HG02852 (cell line): ENCODE results near the gene PRLHR.
"Not testable (repeated sequence)": the region's sequence is repeated elsewhere in the genome, so short reads cannot be mapped to it uniquely, and the experiment has no call there.

Experiments used
- ATAC-seq: cut with Tn5 transposase; IDR thresholded peaks from one replicate; pipeline ENCODE4 v1.9.1; 2021; ENCODE audit warnings: mild to moderate bottlenecking, moderate library complexity; ENCODE audit not compliant: unreplicated experiment

The PRLHR gene

DNA sequence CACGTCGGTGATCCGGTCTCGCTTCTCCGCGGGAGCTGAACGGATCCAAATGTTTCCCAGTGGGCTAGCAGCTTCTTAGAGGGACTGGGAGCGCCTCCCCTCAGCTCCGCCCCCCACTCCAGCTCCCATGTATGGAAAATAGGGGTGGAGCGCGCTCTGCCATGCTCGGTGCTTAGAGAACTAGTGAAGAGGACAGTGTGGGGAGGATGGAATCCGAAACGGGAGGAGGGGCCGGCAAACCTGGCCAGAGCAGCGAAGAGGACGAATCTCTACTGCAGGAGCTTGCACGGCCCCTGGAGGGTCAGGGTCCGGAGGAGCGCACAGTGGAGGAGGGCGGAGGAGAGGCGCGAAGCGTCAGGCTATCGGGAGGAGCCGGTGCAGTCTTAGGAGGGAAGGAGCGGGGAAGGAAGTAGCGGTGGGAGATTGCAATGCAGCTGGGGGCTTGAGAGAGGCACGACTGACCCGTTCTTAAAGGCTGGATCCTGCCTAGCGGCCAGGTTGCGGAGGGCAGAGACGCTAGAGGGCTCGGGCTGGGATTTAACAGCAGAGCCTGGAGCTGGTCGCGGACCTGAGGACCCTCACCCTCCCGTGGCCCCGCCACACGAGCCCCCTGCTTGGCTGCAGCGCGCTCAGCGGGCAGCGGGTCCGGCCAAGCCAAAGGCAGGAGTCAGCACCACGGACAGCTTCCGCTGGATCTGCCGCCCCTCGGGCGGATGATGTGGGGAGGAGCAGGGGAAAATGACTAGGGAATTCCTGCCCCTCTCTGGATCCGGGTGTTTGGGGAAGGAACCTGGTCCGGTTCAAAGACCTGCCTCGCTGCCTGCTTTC lies at the start of gene PRLHR:
TSS of gene PRLHR (minus strand) at position 51 of the 828 bp plus-strand sequence. CDS start 404 bp downstream, outside the sequence.
- ATAC-seq, result no peak

DNA sequence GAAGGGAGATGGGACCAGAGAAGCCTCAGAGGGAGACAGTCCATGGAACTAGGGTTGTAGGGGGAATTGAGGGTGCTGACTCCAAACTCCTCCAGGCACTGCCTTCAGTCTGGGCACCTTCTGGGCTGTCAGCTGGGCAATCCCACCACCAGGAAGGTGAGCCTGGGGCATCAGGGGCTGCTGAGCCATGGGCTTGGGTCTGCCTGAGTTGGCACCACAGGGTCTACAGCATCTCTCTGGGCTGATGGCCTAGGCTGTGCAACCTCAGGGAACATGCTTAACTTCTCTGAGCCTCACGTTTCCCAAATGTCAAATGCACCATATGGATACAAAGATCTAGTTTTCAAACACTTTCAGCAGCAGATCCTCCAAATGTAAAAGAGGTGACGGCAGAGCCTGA lies 46.8 kb upstream of the PRLHR start:
- ATAC-seq, result no peak

DNA sequence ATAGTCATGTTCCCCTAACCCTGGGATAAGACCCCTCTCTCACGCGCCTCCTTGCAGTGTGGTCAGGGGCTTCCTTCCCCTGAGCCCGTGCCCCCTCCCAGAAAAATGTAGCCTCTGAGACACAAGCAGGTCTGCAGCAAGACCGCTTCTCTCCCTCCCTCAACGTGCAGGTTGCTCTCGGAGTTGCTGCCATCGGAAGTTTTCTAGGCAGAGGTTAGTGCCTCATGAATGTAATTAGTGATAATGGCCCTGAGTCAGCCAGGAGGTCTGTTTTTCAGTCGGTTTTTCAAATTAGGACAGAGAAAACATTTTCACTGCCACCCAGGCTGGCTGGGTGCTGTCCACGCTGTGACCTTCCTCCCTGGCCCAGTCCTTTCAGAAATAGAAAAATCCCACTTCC lies 43.2 kb upstream of the PRLHR start:
- no peak for ATAC-seq

DNA sequence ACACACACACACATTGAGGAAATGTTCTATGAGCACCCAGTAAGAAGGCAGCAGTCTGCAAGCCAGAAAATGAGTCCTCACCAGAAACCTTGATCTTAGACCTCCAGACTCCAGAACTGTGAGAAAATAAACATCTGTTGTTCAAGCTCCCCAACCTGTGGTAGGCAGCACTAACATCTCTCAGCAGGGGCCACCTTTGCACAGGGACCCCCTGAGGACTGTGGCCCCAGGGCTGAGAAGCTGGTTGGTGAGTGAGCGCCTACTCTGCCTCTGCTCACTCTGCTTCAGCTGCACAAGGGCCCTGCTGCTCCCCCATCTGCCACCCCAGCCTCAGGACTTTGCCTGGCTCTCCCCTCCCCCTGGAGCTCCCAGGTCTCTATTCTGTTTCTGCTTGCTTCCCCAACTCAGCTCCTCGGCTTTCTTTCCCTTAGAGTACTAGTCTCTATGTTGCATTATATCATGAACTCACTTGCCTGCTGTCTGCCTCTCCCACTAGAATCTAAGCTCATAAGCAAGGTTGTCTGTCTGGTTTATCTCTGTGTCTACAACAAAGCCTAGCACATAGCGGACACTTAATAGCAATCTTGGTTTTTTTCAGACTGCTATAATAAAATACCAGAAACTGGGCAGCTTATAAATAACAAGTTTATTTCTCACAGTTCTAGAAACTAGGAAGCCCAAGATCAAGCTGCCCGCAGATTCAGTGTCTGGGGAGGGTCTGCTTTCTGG lies 40.4 kb upstream of the PRLHR start:
- ATAC-seq, result no peak

DNA sequence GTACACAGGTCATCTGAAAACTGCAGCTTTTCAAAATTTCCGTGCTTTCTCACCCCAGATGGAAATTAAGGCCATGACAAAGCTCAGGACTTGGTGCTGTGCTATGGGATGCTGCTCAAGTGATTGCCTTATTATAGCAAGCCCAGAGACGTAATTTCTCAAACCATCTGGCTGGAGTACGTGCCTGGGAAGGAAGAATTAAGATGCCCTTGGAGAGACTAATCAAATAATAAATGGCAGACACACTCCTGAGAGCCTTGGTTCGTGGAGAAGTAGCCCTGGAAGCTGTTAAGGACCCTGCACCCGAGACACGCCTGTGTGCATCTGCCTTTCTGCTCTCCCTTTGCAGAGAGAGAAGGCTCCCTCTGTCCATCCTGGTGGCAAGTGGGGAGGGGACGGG lies 38.3 kb upstream of the PRLHR start:
- ATAC-seq, result no peak

DNA sequence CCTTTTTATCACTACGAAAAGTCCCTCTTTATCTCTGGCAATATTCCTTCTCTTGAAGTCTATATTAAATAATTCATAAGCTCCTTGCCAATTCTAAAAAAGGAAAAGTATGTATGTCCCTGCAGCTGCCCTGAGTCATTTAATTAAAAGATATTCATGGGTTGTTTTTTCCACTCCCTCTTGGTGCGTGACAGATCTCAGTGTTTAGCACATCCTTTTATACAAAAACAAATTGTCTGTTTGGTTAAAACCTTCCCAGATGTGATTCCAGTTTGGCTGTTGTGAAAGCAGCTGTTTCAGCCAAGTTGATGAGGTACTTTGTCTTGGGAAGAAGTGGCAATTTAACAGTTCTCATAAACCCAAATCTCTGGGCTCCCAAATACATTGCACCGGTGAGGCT lies 33.8 kb upstream of the PRLHR start:
- ATAC-seq, result no peak

DNA sequence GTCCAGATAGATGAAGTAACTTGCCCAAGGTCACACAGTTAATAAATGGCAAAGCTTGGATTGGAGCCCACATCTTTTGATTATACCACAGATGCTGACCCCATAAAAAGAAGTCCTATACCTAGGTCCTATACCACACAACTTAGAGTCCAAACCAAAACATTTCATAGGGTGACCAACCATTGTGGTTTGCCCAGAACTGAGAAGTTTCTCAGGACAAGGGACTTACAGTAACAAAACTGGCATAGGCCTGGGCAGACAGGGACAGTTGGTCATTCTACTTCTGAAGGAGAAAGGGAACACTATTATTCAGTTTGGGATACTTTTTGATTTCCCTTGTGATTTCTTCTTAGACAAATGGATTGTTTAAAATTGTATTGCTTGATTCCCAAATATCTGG lies 32.9 kb upstream of the PRLHR start:
- no peak for ATAC-seq

DNA sequence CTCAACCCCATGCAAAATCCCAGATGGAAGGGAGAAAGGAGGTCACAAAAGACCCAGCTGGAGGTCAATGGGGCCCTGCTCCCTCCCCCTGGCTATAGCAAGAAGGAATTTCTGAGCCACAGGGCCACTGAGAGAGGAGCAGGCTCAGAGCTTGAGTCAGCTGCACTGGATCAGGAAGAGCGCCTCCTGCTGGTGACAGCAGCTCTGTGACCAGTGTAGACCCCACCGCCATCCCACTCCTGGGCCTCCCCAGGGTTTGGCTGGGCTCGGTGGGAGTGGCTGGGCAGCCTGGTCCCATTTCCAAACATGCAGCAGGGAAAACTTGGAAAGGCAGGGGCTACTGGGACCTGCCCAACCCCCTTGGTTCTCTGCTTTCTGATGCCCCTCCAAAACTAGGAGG lies 31.5 kb upstream of the PRLHR start:
- ATAC-seq, result no peak

DNA sequence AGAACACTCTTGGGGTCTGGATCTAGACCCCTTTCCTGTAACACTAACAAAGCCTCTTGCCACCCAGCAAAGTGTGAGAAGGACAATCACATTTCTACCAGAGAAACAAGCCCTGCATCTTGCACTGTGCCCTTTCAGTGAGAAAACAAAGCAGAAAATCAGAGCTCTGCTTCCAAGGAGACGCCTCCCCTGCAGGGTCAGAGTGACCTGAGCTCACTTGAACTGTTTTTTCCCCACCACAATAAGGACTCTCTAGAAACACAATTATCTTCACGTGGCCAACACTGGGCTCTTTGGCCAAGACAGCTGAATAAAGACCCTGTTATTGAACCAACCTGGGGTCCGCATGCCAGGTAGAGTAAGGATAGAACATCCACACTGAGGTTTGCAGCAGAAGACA lies 30.1 kb upstream of the PRLHR start:
- ATAC-seq, result no peak

DNA sequence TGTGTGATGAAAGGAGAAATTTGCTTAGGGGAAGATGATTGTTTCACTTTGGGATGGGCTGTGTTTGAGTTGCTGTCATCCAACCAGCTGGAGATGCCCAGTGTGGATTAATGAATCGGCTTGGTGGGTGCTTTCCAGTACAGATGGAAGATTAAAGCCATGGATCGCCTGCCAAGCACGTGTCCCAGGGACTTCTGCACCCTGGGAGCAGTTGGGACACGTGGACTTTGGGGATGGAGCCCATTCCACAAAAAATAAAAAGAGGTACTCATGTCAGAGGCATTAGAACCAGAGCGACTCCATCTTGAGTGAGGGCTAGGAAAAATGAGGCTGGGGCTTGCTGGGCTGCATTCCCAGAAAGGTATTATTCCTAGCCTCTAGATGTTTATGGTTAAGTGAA lies 29.3 kb upstream of the PRLHR start:
- ATAC-seq, result no peak

DNA sequence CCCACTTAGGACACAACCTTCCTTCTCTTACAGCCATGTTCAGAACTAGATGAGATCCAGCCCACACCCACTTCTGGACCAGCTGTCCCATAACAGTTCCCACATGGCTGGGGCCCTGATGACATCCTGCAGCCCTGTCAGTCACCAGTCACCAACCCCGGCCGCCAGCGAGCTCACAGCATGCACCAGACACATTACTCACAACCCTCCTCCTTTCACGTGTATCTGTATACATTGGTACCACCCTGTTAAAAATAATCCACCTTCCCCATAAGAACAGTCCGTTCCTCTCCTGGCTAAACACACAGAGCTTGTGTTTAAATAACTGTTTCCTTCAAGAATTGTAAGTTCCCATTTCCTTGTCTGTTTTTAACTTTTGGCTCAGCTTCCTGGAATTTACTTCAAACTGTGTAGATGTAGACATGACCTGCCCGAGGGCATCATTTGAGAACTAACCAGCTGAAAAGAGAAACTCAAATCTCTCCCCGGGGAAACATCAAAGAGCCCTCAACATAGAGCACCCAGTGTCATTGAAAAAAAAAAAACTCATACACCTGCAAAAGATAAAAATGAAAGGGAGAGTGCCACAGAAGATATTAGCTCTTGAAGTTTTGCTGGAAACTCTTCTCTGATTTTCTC lies 26.0 kb upstream of the PRLHR start:
- ATAC-seq, result no peak

DNA sequence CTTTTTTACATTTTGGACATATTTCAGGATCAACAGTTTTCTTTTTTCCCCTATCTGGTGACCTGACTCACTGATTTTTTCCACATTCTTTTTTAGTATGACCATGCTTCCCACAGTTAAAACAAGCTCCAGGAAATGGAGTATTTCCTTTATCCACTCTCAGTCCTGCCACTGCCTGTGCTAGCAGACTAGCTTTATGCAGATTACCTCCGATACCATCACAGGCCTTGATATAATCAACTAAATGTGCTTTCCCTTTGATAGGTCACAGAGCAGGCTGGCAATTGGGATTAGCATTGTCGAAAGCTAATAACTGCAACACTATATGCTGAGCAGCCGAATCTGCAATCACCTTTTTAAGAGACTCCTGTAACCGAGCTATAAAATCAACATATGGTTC lies 18.4 kb upstream of the PRLHR start:
- ATAC-seq, result not testable (repeated sequence)

DNA sequence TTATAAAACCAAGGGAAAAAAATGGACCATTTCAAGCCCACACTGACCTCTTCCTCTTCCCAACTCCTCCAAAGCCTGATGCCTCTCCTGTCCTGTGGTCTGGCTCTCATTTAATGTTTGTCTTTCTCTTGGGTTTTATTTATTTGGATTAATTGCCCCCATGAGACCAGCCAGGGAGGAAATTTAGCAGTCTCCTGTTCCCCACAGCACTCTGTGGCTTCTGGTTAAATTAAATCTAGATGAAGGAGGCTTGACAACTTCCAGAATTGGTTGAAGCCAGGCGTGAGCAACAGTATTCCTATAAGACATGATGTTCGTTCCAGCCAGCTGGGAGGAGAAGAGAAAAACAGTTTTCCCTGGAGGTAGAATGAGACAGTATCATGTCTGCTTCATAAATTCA lies 15.1 kb upstream of the PRLHR start:
- no peak for ATAC-seq

DNA sequence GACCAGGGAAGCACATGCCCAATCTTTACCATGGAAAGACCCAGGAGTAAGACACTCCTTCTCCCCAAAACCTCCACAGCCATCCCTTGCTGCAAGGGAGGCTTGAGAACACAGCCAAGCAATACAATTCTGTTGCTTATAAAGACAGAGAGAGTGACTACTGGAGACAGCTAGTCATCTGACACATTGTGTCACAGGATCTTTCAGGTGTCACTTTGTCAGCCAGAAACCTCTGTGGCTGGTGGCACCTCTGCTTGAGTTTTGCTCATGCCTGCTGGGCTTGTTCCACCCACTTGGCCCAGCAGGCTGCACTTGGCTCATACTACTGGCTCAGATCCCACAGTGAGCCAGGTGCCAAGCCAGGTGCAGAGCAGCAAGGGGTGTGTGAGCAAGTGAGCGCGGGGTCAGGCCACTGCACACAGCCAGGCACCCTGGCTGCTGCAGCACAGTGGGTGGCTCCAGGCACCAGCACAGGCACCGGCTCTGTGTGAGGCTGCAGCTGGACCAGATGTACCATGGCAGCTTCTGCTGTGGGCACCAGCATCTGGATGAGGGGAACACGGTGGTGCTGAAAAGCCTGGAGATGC lies 12.4 kb upstream of the PRLHR start:
- no peak for ATAC-seq

DNA sequence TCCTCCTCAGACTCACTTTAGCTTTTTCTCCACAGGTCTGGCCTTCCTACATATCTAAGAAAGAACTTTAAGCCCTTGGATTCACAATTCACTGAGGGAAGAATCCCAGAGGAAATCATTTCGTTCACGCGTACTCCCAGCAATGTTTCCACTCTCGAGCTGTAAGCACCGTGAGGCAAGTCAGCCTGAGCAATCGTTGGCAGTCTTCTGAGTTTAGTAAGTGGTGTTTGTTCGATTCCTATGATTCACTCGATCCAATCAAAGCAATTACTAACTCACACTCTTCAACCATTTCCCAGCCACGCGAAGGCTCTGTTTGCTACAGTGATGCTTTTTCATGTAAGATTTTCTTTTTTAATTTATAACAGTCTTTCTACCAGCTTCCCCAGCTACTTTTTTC lies 10.2 kb upstream of the PRLHR start:
- no peak for ATAC-seq

DNA sequence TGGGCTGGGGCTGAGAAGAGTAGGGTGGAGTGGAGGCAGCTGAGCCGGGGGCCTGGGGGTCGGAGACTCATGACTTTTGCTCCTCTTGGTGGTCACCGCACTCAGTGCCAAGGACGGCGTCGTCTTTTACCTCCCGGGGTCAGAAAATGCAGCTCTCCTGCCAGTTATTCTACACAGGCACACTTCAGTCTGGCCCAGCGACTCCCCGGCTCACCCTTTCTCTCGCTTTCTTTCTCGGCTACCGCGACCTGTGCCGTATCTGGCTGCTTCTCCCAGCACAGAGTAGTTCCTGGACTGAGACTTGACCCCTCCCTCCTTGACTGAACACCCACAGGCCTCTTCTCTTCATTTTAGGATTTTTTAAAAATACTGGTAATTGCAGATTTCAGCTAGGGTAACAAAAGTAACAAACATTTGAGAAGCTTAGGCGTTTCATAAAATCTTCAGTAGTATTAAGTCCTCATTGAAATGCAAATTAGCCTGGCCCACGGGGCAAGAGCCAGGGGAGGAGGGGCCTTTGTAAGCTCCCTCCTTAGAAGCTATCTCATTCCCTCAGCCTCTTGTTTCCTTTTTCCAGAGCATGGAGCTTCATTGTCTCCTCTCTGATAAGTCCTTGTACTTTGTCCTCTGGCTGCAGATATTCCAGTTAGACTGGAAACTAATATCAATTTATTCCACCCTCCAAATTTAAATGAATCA lies 1.1 kb upstream of the PRLHR start:
- ATAC-seq, result no peak

DNA sequence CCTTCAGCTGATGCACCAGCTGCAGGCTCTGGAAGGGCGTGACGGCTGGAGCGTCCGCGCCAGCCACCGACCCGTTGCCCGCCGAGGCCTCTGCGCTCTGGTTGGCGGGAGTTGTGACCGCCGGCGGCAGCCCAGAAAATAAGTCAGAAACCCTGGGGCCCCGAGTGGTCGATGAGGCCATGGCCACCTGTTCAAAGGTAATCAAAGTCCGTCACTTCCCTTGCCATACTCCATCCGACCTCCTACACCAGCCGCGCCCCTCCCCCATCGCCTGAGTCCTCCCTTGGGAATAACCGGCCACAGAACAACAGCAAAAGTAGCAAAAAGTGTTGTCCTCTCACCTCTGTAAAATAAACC lies 406 bp downstream of the PRLHR start:
- ATAC-seq, result no peak

DNA sequence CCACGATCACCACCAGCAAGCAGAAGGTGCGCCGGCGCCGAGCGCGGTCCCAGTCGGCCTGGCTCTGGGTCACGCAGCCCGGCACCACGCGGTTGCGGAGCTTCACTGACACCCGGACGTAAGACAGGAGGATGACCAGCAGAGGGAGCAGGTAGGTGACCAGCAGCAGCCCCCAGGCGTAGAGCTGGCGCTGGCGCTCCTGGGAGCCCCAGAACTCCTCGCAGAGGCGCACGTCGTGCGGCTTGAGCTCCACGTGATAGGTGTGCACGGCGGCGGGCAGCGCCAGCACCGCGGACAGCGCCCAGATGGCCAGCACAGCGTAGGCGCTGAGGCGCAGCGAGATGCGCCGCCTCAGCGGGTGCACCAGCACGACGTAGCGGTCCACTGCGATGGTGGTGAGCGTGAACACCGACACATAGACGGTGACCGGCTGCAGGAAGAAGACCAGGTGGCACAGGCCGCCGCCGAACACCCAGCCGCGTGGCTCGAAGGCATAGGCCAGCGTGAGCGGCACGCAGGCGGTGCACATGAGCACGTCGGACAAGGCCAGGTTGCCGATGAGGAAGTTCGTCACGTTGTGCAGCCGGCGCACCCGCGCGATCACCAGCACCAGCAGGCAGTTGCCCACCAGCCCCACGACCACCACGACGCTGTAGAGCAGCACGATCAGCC lies 920 bp downstream of the PRLHR start:
- no peak for ATAC-seq

DNA sequence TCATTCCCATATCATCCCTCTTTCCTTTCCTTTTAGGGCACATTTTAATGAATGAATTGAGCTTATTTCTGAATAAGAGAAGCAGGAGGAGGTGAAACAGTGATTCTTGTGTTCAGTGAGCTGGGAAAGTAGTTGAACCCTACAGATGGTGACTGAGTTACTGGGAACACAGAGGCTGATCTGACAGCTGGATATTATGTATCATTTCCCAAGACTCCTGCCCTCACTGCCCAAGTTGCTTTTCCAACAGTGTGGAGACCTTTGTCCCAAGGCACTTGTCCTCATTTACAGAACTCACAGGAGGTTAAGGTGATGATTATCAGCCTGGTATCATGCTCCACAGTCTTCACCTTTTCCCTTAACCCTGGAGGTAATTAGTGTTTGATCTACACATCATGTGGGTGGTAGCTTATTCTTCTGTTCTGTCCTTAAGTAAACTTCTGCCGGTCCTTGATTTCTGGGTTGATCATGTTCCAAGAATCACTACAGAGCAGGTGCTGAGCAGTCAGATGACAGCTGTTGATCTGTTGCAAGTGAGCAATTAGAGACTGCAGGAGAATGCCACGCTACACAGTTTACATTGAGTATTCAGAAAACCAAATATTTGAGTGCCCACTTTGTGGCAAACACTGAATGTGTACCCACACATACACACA lies 2.6 kb downstream of the PRLHR start:
- no peak for ATAC-seq

DNA sequence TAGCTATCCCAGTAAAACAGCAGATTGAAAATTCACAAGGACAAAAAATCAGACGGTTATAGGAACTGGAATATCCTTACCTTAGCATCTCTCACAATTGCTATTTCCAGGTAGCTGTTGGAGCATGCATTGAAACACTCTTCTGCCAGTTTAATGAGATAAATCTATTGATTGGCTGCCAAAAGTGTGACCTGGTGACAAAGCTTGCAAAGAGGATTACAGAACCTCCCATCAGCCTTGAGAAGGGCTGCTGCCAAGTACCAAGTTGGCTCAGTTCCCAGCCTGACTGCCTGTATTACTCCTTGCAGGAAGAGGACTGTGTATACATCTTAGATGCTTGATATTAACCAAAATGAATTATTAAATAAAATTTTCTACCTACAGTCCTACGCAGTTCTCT lies 5.1 kb downstream of the PRLHR start:
- no peak for ATAC-seq
